Activated CD8-positive, alpha-beta memory T cell treated with anti-CD3 and anti-CD28 coated beads, Interleukin-2, amount 10 ng/mL, durations not matched to agents 7 days and 5 days (primary cell): ENCODE results near the gene KSR1. TPM values are rescaled to one million over a fixed set of nuclear protein-coding genes. Genes with fewer than 3 reads are reported as not detected.

Experiments used
- ATAC-seq: fragments of 150-1000 bp; cut with Tn5 transposase; one replicate; pipeline ENCODE4 v1.10.0; 2021; ENCODE audit warnings: moderate library complexity
- CTCF ChIA-PET: fragments of 350-600 bp; sonication (Branson Sonifier 250); formaldehyde crosslinking; loops from one replicate; lab custom pipeline; 2021; ENCODE audit warnings: antibody characterized with exemption; lab: Charles Lee
- DNase-seq: peaks from one replicate; pipeline ENCODE4 v3.0.0-alpha.2; 2020
- H3K27ac Mint-ChIP-seq: one replicate; pipeline ENCODE4 v1.8.0; 2021; ENCODE audit warnings: mild to moderate bottlenecking, mixed read lengths
- H3K27me3 Mint-ChIP-seq: one replicate; pipeline ENCODE4 v1.8.0; 2021; ENCODE audit warnings: mixed read lengths
- H3K36me3 Mint-ChIP-seq: one replicate; pipeline ENCODE4 v1.8.0; 2021; ENCODE audit warnings: mild to moderate bottlenecking, mixed read lengths
- H3K4me1 Mint-ChIP-seq: one replicate; pipeline ENCODE4 v1.8.0; 2021; ENCODE audit warnings: mixed read lengths
- H3K4me3 Mint-ChIP-seq: one replicate; pipeline ENCODE4 v1.8.0; 2021; ENCODE audit warnings: mild to moderate bottlenecking, moderate library complexity, mixed read lengths
- H3K9me3 Mint-ChIP-seq: one replicate; pipeline ENCODE4 v1.8.0; 2022; ENCODE audit warnings: low read depth, mixed read lengths
- total RNA-seq, 2 experiments: library from RNA; stranded (reverse); gene quantifications; one replicate each; pipeline ENCODE4 v1.2.3, GENCODE V29; 2021

Gene KSR1
- total RNA-seq, 2 experiments from 2014 or later: 56.6 to 70.4 TPM

GRCh38 chr17:27548369-27548768 is 92.1 kb downstream of the KSR1 start:
- Mint-ChIP-seq H3K27ac (no peak overlapping the region), H3K4me3 (no peak overlapping the region), H3K27me3 (no peaks in the 10 kb centered on the region), H3K4me1 (peaks cover 51% of the 10 kb centered on the region), H3K9me3 (no peaks in the 10 kb centered on the region), H3K36me3 (peaks cover 13% of the 10 kb centered on the region)
- no peak for DNase-seq
- CTCF ChIA-PET: interaction anchor here (1.6 to 5.0 kb wide), 2 partner anchors 47 to 53 kb away, joined by 4 to 39 read pairs; no protein-coding TSS in a partner anchor
- ATAC-seq: no peak

GRCh38 chr17:27549251-27549893 is 93.1 kb downstream of the KSR1 start:
- H3K4me1 Mint-ChIP-seq: peaks cover 41% of the 10 kb centered on the region
- no peak overlapping the region for H3K27ac Mint-ChIP-seq
- no peak for DNase-seq
- H3K36me3 Mint-ChIP-seq: peaks cover 13% of the 10 kb centered on the region
- H3K27me3 Mint-ChIP-seq: no peaks in the 10 kb centered on the region
- H3K9me3 Mint-ChIP-seq: no peaks in the 10 kb centered on the region
- no peak for ATAC-seq
- no peak overlapping the region for H3K4me3 Mint-ChIP-seq
- CTCF ChIA-PET: interaction anchor here (1.1 to 1.6 kb wide), 3 partner anchors 11 to 46 kb away, joined by 3 to 4 read pairs (median 4); no protein-coding TSS in a partner anchor

GRCh38 chr17:27550291-27550930 is 94.2 kb downstream of the KSR1 start:
- Mint-ChIP-seq H3K36me3 (peaks cover 17% of the 10 kb centered on the region), H3K4me3 (no peak overlapping the region), H3K9me3 (no peaks in the 10 kb centered on the region), H3K4me1 (peaks cover 37% of the 10 kb centered on the region), H3K27me3 (no peaks in the 10 kb centered on the region), H3K27ac (no peak overlapping the region)
- ATAC-seq (no peak), DNase-seq (no peak)
- CTCF ChIA-PET: interaction anchor here (1.0 to 1.4 kb wide), 3 partner anchors 12 to 53 kb away, joined by 3 to 4 read pairs (median 3); no protein-coding TSS in a partner anchor

DNA sequence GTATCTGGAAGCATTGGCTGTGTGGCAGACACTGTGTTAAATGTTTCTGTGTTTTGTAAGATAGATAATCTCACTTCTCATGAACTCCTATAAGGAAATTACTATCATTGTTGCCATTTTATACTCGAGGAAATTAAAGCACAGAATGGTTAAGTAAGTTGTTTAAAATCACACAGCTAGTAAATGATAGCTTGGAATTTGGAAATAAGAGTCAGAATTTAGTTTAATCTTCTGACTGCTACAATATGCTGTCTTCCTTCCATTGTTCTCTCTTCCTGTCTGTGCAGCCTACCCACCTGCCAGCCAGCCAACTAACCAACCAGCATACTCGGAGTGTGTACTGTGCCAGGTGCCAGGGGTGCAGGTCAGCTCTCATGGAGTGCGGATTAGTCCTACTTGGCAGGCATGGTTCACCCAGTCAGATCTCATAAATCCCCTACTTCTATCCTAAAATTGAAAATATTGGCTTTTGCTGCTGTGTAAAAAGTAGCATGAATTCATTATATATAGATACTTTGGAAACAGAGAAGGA is 94.8 kb downstream of the KSR1 start:
- H3K27me3 Mint-ChIP-seq: no peaks in the 10 kb centered on the region
- CTCF ChIA-PET: interaction anchor here (1.0 to 1.4 kb wide), 2 partner anchors 19 to 52 kb away, joined by 3 to 4 read pairs; no protein-coding TSS in a partner anchor
- DNase-seq (no peak), ATAC-seq (no peak)
- no peak overlapping the region for H3K27ac Mint-ChIP-seq
- no peaks in the 10 kb centered on the region for H3K9me3 Mint-ChIP-seq
- H3K4me3 Mint-ChIP-seq: no peak overlapping the region
- peaks cover 36% of the 10 kb centered on the region for H3K4me1 Mint-ChIP-seq
- H3K36me3 Mint-ChIP-seq: peaks cover 17% of the 10 kb centered on the region

DNA sequence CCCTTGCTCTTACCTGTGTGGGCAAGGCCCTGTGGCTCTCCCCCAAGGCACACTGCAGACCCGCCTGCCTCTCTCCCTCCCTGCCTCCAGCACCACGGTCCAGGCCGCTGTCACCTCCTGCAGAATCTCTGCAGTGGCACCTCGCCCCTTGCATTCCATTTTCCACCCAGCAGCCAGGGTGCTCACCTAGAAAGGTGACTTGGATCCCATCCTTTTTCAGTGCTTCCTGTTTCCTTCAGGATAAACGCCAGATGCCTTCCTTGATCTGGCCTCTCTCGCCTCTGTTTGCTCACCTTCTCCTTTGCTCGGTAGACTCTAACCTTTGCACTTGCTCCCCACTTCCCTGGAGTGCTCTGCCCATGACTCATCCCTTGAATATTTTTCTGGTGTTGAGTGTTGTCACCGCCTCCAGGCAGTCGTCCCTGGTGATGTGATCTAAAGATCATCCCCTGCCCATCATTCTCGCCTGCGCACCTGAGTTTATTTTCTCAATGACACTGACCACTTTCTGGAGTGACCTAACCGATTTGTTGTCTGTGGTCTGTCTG is 95.5 kb downstream of the KSR1 start:
- Mint-ChIP-seq H3K36me3 (peaks cover 17% of the 10 kb centered on the region), H3K27ac (no peak overlapping the region), H3K9me3 (no peaks in the 10 kb centered on the region), H3K4me1 (peaks cover 29% of the 10 kb centered on the region), H3K27me3 (no peaks in the 10 kb centered on the region), H3K4me3 (no peak overlapping the region)
- CTCF ChIA-PET: no interaction called here
- no peak for DNase-seq
- ATAC-seq: no peak

DNA sequence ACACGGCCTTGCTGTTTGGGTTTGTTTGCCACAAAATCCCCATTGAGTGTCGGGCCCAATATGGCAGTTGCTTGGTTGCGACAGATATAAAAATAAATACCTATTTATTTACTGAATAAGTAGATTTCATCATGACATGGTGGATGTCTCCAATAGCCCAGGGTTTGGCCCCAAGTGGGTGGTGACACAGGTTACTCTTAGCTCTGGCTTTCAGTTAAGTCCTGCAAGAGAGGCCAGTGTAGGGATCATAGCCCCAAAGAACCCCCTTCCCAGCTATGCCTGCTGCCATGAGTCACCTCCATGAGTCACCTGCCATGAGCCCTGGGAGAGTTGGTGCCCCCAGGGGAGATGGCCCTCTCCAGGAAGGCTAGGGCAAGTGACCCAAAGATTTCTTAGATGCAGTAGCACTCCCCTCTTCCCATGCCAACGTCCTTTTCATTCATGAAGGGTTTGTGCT is 96.1 kb downstream of the KSR1 start:
- ATAC-seq: no peak
- Mint-ChIP-seq H3K9me3 (no peaks in the 10 kb centered on the region), H3K36me3 (peaks cover 17% of the 10 kb centered on the region), H3K4me3 (no peak overlapping the region), H3K27ac (no peak overlapping the region), H3K27me3 (no peaks in the 10 kb centered on the region), H3K4me1 (peaks cover 24% of the 10 kb centered on the region)
- CTCF ChIA-PET: no interaction called here
- no peak for DNase-seq

- ATAC-seq: no peak
- no peak overlapping the region for H3K27ac Mint-ChIP-seq
- no peak for DNase-seq
- CTCF ChIA-PET: interaction anchor here (0.8 kb wide), 1 partner anchor 98 kb away, joined by 3 read pairs; no protein-coding TSS in a partner anchor
- H3K36me3 Mint-ChIP-seq: peaks cover 17% of the 10 kb centered on the region
- H3K4me1 Mint-ChIP-seq: peaks cover 22% of the 10 kb centered on the region
- no peaks in the 10 kb centered on the region for H3K9me3 Mint-ChIP-seq
- H3K4me3 Mint-ChIP-seq: no peak overlapping the region
- H3K27me3 Mint-ChIP-seq: no peaks in the 10 kb centered on the region
Measured at GRCh38 chr17:27553019-27553511, 96.8 kb downstream of the KSR1 start.

DNA sequence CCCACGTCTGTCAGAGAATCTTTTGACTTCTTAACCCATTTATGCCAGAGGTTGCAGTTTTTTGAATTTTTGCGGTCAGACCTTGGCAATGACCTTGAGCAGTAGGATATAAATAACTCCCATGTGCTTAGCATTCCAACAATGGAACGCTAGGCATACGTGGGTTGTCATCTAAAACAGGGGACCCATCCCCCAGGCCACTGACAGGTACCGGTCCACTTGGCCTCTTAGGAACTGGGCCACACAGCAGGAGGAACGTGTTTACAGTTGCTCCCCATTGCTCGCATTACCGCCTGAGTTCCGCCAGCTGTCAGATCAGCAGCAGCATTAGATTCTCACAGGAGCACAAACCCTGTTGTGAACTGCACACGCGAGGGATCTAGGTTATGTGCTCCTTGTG is 97.9 kb downstream of the KSR1 start:
- Mint-ChIP-seq H3K4me1 (peaks cover 22% of the 10 kb centered on the region), H3K27ac (no peak overlapping the region), H3K27me3 (no peaks in the 10 kb centered on the region), H3K9me3 (no peaks in the 10 kb centered on the region), H3K4me3 (no peak overlapping the region), H3K36me3 (peaks cover 17% of the 10 kb centered on the region)
- CTCF ChIA-PET: no interaction called here
- DNase-seq (no peak), ATAC-seq (no peak)

DNA sequence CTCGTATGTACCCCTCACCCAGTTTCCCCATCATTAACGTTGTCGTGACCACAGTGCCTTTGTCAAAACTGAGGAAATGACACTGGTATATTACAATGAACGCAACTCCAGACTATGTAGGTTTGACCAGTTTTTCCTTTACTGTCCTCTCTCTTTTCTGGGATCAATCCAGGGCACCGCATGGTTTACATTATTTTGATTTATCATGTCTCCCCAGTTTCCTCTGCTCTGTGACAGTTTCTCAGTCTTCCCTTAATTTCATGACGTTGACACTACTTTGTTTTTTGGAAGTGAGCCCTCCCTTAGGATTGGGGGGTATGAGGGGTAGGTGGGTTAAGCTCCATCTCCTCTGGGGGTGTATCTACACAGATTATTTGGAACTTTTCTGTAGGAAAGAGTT is 98.7 kb downstream of the KSR1 start:
- H3K4me1 Mint-ChIP-seq: peaks cover 26% of the 10 kb centered on the region
- CTCF ChIA-PET: no interaction called here
- ATAC-seq: no peak
- H3K36me3 Mint-ChIP-seq: peaks cover 22% of the 10 kb centered on the region
- no peak overlapping the region for H3K4me3 Mint-ChIP-seq
- H3K27me3 Mint-ChIP-seq: no peaks in the 10 kb centered on the region
- H3K27ac Mint-ChIP-seq: peak overlapping the region; percentile 10
- DNase-seq: no peak
- no peaks in the 10 kb centered on the region for H3K9me3 Mint-ChIP-seq

- Mint-ChIP-seq H3K27ac (peak overlapping the region; percentile 10), H3K36me3 (peaks cover 21% of the 10 kb centered on the region)
- peak; percentile 45 for ATAC-seq
Measured at GRCh38 chr17:27555339-27555738, 99.1 kb downstream of the KSR1 start.

GRCh38 chr17:27558341-27558740 is 102.1 kb downstream of the KSR1 start:
- H3K4me3 Mint-ChIP-seq: no peak overlapping the region
- H3K36me3 Mint-ChIP-seq: peaks cover 21% of the 10 kb centered on the region
- DNase-seq (no peak), ATAC-seq (no peak)
- CTCF ChIA-PET: no interaction called here
- peaks cover 22% of the 10 kb centered on the region for H3K4me1 Mint-ChIP-seq
- H3K27me3 Mint-ChIP-seq: no peaks in the 10 kb centered on the region
- no peaks in the 10 kb centered on the region for H3K9me3 Mint-ChIP-seq
- H3K27ac Mint-ChIP-seq: no peak overlapping the region

More at GRCh38 chr17:27555339-27555738, 99.1 kb downstream of the KSR1 start:
- Mint-ChIP-seq H3K4me1 (peaks cover 26% of the 10 kb centered on the region), H3K27me3 (no peaks in the 10 kb centered on the region), H3K4me3 (no peak overlapping the region), H3K9me3 (no peaks in the 10 kb centered on the region)
- DNase-seq: no peak
- CTCF ChIA-PET: no interaction called here

DNA sequence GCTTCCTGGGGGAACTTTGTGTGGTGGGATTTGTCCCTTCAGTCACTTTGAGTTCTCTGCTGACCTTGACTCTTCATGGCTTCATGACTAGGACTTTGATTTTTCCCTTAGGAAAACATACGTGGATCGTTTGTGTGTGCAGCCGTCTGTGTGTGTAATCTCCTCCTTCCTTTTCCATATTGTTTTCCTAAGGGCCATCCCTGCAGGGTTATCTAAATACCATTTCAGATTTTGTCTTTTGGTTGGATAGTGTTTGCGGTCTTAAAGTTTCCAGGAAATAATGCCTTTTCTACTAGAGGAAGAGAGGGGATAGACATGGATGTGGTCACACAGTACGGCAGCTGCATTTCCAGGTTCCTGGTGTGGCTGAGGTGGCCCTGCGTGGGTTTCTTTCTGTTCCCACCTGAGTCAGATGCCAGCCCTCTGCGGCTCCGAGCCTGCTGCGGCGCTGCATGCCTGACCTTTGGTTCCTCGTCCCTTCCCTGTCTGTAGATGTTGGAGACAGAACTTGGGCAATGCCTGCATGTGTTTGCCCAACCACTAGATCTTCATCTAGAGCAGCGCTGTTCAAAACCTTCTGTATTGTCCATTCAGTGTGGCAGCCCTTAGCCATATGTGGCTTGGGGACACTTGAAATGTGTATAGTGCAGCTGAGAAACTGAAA is 102.7 kb downstream of the KSR1 start:
- CTCF ChIA-PET: no interaction called here
- no peaks in the 10 kb centered on the region for H3K27me3 Mint-ChIP-seq
- no peaks in the 10 kb centered on the region for H3K9me3 Mint-ChIP-seq
- DNase-seq (no peak), ATAC-seq (no peak)
- peaks cover 25% of the 10 kb centered on the region for H3K36me3 Mint-ChIP-seq
- no peak overlapping the region for H3K27ac Mint-ChIP-seq
- H3K4me3 Mint-ChIP-seq: no peak overlapping the region
- H3K4me1 Mint-ChIP-seq: peaks cover 27% of the 10 kb centered on the region
